ENCODE measurements around the gene ARHGAP44. TPM values are rescaled to one million over a fixed set of nuclear protein-coding genes. Genes with fewer than 3 reads are reported as not detected.
A peak's percentile ranks its signal among the peaks of the same experiment; 100 is the strongest.

The ARHGAP44 gene
- total and polyA plus RNA-seq, 2 of the 4 experiments (the other 2 are of a cell fraction) = 0.54 to 1.0 TPM

- 90% methylated on average over 4 of the region's 16 CpGs; no CpG with 5 or more reads in 1 of the 2 experiments for WGBS, 2 experiments (ENCODE audit: extremely low coverage in 2 of 2, insufficient read length in 1 of 2)
Observed at GRCh38 chr17:13031718-13032350, 242.5 kb downstream of the ARHGAP44 start.

More at GRCh38 chr17:13031718-13032350, 242.5 kb downstream of the ARHGAP44 start:
- CTCF ChIA-PET = interaction anchor here (0.6 to 4.4 kb wide), 3 partner anchors 13 to 1258 kb away, joined by 3 to 16 read pairs (median 3); partner anchors contain the start of gene ELAC2
- no peak overlapping the region for H3K9ac ChIP-seq (ENCODE audit: low read depth, low read length)
- peak overlapping the region; percentile 69 for H2AFZ ChIP-seq (replicated peaks; ENCODE audit: low read length, poor library complexity)
- no peak overlapping the region for H2AK9ac ChIP-seq (replicated peaks; ENCODE audit: low read depth, low read length, poor library complexity)
- in situ Hi-C loops (cut with MboI; ENCODE audit: low sequenced_read_pairs) (no loop called here), intact Hi-C loops (cut with micrococcal nuclease) (loop anchor here (2.0 to 10.0 kb wide), 2 partner anchors 1269 to 1893 kb away; partner anchors contain the start of gene HS3ST3B1), dilution Hi-C loops (cut with HindIII; ENCODE audit: low sequenced_read_pairs, unreplicated experiment) (no loop called here)
- no peak overlapping the region for H4K5ac ChIP-seq (ENCODE audit: low read depth, low read length)
- H3K56ac ChIP-seq (ENCODE audit: extremely low read depth, insufficient read depth, low read length) = no peak overlapping the region
- no peak overlapping the region for H3K18ac ChIP-seq (ENCODE audit: low read depth, low read length)
- POLR2A ChIA-PET (ENCODE audit: unreplicated experiment) = no interaction called here
- no peaks in the 10 kb centered on the region for H4K20me1 ChIP-seq (ENCODE audit: insufficient read depth, low read length)
- peak; percentile 47 for DNase-seq
- 0 out of 2 replicates have a peak, but pooled peaks cover 2% of the 10 kb centered on the region for H3K9me1 ChIP-seq (ENCODE audit: insufficient read depth, low read length)
- H3K79me1 ChIP-seq (ENCODE audit: low read depth in 1 of 2, low read length in 2 of 2) = no peaks in the 10 kb centered on the region
- no peak overlapping the region for H3K14ac ChIP-seq (replicated peaks; ENCODE audit: low read depth, low read length)
- no peak overlapping the region for H3K4ac ChIP-seq (ENCODE audit: low read depth, low read length)
- no peak overlapping the region for H2AK5ac ChIP-seq (ENCODE audit: low read depth, low read length)
- H2BK120ac ChIP-seq (ENCODE audit: low read depth, low read length) = no peak overlapping the region
- H2BK5ac ChIP-seq (ENCODE audit: low read depth, low read length, poor library complexity, severe bottlenecking) = no peak overlapping the region
- H3K27me3 ChIP-seq (ENCODE audit: control insufficient read depth, insufficient read depth, low read length) = peaks cover 10% of the 10 kb centered on the region
- H3K27ac ChIP-seq (ENCODE audit: insufficient read depth, low read length) = no peak overlapping the region
- no peaks in the 10 kb centered on the region for H3K4me1 ChIP-seq (ENCODE audit: control insufficient read depth, insufficient read depth, low read length)
- no peak overlapping the region for H3K23ac ChIP-seq (ENCODE audit: low read depth, low read length)
- no peak overlapping the region for H3K4me3 ChIP-seq (ENCODE audit: insufficient read depth, low read depth, low read length)
- H3K9me3 ChIP-seq (ENCODE audit: control insufficient read depth, insufficient read depth, low read length) = 0 out of 2 replicates have a peak, but pooled peaks cover 2% of the 10 kb centered on the region
- no peak overlapping the region for H3K4me2 ChIP-seq (ENCODE audit: low read depth, low read length)
- no TSS peak for BruUV-seq (replicated peaks)
- H2BK15ac ChIP-seq (ENCODE audit: low read depth, low read length) = no peak overlapping the region
- no peak overlapping the region for H4K8ac ChIP-seq (ENCODE audit: low read depth in 2 of 2, low read length in 2 of 2)
- TF ChIP-seq RFX5 (IDR thresholded peaks at IDR 0.05; ENCODE audit: low read depth, low read length) (no peak), FOS (IDR thresholded peaks at IDR 0.05; ENCODE audit: low read depth, low read length) (no peak), MAFK (IDR thresholded peaks at IDR 0.05; ENCODE audit: low read depth, low read length) (no peak), ELK1 (IDR thresholded peaks at IDR 0.05; ENCODE audit: borderline replicate concordance, low read depth, low read length) (no peak), SMC3 (IDR thresholded peaks at IDR 0.05; ENCODE audit: low read depth, low read length) (peak; percentile 19; the same call in 1 of the 2 replicates), CTCF (conservative IDR thresholded peaks at IDR 0.05; ENCODE audit: low read depth, low read length) (peak; percentile 68), POLR2A (IDR thresholded peaks at IDR 0.05; ENCODE audit: low read depth, low read length) (no peak), RAD21 (IDR thresholded peaks at IDR 0.05; ENCODE audit: low read length) (peak; percentile 20; the same call in 1 of the 2 replicates)
- no peak overlapping the region for H4K91ac ChIP-seq (ENCODE audit: insufficient read depth, low read depth, low read length)
- no peaks in the 10 kb centered on the region for H3K36me3 ChIP-seq (ENCODE audit: control insufficient read depth, insufficient read depth, low read length)
- no peak overlapping the region for H2BK20ac ChIP-seq (ENCODE audit: low read depth, low read length)
- peak; percentile 75 for ATAC-seq (ENCODE audit: low read depth)

Measured in IMR-90 (cell line).